Mesenchymal stem cell (in vitro differentiated cells and primary cell): ENCODE data around the gene C11orf97.

ENCODE experiments used
- DNase-seq: peaks from one replicate; pipeline ENCODE4 v3.0.0-alpha.2; 2013
- H2AFZ ChIP-seq: one replicate; pipeline ENCODE4 v1.6.1; 2013; ENCODE audit warnings: low read depth, mild to moderate bottlenecking, control low read depth, inconsistent platforms, low read length, moderate library complexity
- H2AK5ac ChIP-seq: 2 replicates; pipeline ENCODE4 v1.6.1; 2013; ENCODE audit warnings: low read length, moderate library complexity, mild to moderate bottlenecking, inconsistent platforms; ENCODE audit not compliant: severe bottlenecking
- H2BK120ac ChIP-seq: one replicate; pipeline ENCODE4 v1.6.1; 2013; ENCODE audit warnings: low read depth, mild to moderate bottlenecking, inconsistent platforms, low read length, moderate library complexity
- H2BK12ac ChIP-seq, 2 experiments: one replicate each; pipeline ENCODE4 v1.6.1; 2013; ENCODE audit warnings: inconsistent platforms in 2 of 2, low read length in 2 of 2, mild to moderate bottlenecking in 2 of 2, moderate library complexity in 2 of 2, control low read depth in 1 of 2
- H2BK15ac ChIP-seq: one replicate; pipeline ENCODE4 v1.6.1; 2013; ENCODE audit warnings: mild to moderate bottlenecking, low read depth, inconsistent platforms; ENCODE audit not compliant: poor library complexity, severe bottlenecking
- H2BK5ac ChIP-seq: 2 replicates; pipeline ENCODE4 v1.6.1; 2013; ENCODE audit warnings: low read depth, mild to moderate bottlenecking, low read length, control low read depth, inconsistent platforms; ENCODE audit not compliant: poor library complexity, severe bottlenecking
- H3K14ac ChIP-seq, 2 experiments: one replicate each; pipeline ENCODE4 v1.6.1; 2013; ENCODE audit warnings: inconsistent platforms in 2 of 2, low read length in 2 of 2, control low read depth in 1 of 2, mild to moderate bottlenecking in 1 of 2, moderate library complexity in 1 of 2
- H3K18ac ChIP-seq, 2 experiments: one replicate each; pipeline ENCODE4 v1.6.1; 2013; ENCODE audit warnings: inconsistent platforms in 2 of 2, low read length in 2 of 2, control low read depth in 1 of 2, low read depth in 1 of 2, mild to moderate bottlenecking in 1 of 2
- H3K23ac ChIP-seq, 2 experiments: one replicate each; pipeline ENCODE4 v1.6.1; 2013; ENCODE audit warnings: inconsistent platforms in 2 of 2, low read length in 2 of 2, mild to moderate bottlenecking in 2 of 2, moderate library complexity in 2 of 2, control low read depth in 1 of 2
- H3K27ac ChIP-seq: 2 replicates; pipeline ENCODE4 v1.5.1; 2013; ENCODE audit warnings: mild to moderate bottlenecking, moderate library complexity, low read length, control low read depth, inconsistent platforms; ENCODE audit not compliant: poor library complexity, severe bottlenecking
- H3K27me3 ChIP-seq, 2 experiments: 2 replicates each; pipeline versions ENCODE4 v1.6.1 to v1.7.0; 2013; ENCODE audit warnings: low read length in 2 of 2, mild to moderate bottlenecking in 2 of 2, moderate library complexity in 2 of 2, control low read depth in 1 of 2, inconsistent platforms in 1 of 2; ENCODE audit not compliant: control insufficient read depth in 1 of 2, insufficient read depth in 1 of 2
- H3K36me3 ChIP-seq, 2 experiments: 2 replicates each; pipeline versions ENCODE4 v1.6.1 to v1.7.0; 2013; ENCODE audit warnings: low read length in 2 of 2, control low read depth in 1 of 2, inconsistent platforms in 1 of 2, low read depth in 1 of 2, mild to moderate bottlenecking in 1 of 2; ENCODE audit not compliant: insufficient read depth in 2 of 2, control insufficient read depth in 1 of 2
- H3K4ac ChIP-seq, 2 experiments: one replicate each; pipeline ENCODE4 v1.6.1; 2013; ENCODE audit warnings: inconsistent platforms in 2 of 2, low read length in 2 of 2, mild to moderate bottlenecking in 2 of 2, moderate library complexity in 2 of 2, control low read depth in 1 of 2, low read depth in 1 of 2
- H3K4me1 ChIP-seq: 2 replicates; pipeline ENCODE4 v1.6.1; 2013; ENCODE audit warnings: low read depth, low read length, control low read depth; ENCODE audit not compliant: control insufficient read depth, insufficient read depth
- H3K4me2 ChIP-seq: 2 replicates; pipeline ENCODE4 v1.6.1; 2013; ENCODE audit warnings: low read length, mild to moderate bottlenecking, inconsistent platforms; ENCODE audit not compliant: poor library complexity, severe bottlenecking
- H3K4me3 ChIP-seq, 2 experiments: 2 replicates each; pipeline versions ENCODE4 v1.5.1 to v1.7.0; 2013; ENCODE audit warnings: low read length in 2 of 2, mild to moderate bottlenecking in 2 of 2, control low read depth in 1 of 2, low read depth in 1 of 2; ENCODE audit not compliant: insufficient read depth in 1 of 2
- H3K79me1 ChIP-seq: replicated peaks from 2 replicates; pipeline ENCODE4 v1.6.1; 2013; ENCODE audit warnings: mild to moderate bottlenecking, control low read depth, low read length, inconsistent platforms; ENCODE audit not compliant: poor library complexity, severe bottlenecking
- H3K9ac ChIP-seq: 2 replicates; pipeline ENCODE4 v1.7.0; 2013; ENCODE audit warnings: mild to moderate bottlenecking, low read length, moderate library complexity
- H3K9me3 ChIP-seq: 2 replicates; pipeline ENCODE4 v1.7.0; 2013; ENCODE audit warnings: mild to moderate bottlenecking, low read length; ENCODE audit not compliant: control insufficient read depth
- H4K8ac ChIP-seq: one replicate; pipeline ENCODE4 v1.6.1; 2013; ENCODE audit warnings: inconsistent platforms, mild to moderate bottlenecking, low read length, moderate library complexity
- H4K91ac ChIP-seq: one replicate; pipeline ENCODE4 v1.6.1; 2013; ENCODE audit warnings: mild to moderate bottlenecking, low read length, inconsistent platforms
- WGBS: methylation state at CpG from one replicate; pipeline ENCODE4 v1.1.7; 2013; ENCODE audit warnings: mixed read lengths; 5-methylcytosine and 5-hydroxymethylcytosine counted together

C11orf97 gene

DNA sequence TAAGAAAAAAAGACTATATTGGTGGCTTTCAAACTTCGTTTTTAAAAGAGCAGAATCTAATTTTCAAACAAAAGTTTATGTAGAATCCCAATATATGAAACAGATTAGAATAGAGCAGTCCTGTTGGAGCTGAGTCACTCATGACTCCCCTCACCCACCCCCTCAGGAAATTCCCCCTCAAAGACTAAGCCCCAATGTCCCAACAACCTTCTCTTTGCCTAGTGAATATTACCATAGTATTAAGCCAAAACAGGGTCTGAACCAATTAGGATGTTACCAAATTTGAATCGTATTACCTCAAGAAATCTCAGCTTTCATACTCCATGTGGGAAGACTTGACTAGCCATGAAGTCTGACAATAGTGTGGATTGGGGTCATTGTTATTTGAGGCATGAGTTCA lies 47.1 kb downstream of the C11orf97 start:
- WGBS, result 100% methylated on average over 1 of the region's 2 CpGs
- no peak overlapping the region for H4K8ac ChIP-seq
- H3K27ac ChIP-seq, result no peak overlapping the region
- no peak overlapping the region for H3K9ac ChIP-seq
- H3K4ac ChIP-seq, result no peak overlapping the region
- no peak overlapping the region for H3K14ac ChIP-seq
- H2BK12ac ChIP-seq, result no peak overlapping the region
- no peaks in the 10 kb centered on the region for H3K27me3 ChIP-seq
- no peak for DNase-seq
- H2BK5ac ChIP-seq, result no peak overlapping the region
- H3K79me1 ChIP-seq, result no peaks in the 10 kb centered on the region
- H3K4me2 ChIP-seq, result no peak overlapping the region
- H2BK15ac ChIP-seq, result no peak overlapping the region
- H3K23ac ChIP-seq, result no peak overlapping the region
- no peaks in the 10 kb centered on the region for H3K36me3 ChIP-seq
- H2AFZ ChIP-seq, result no peak overlapping the region
- H3K18ac ChIP-seq, result no peak overlapping the region
- H3K9me3 ChIP-seq, result no peaks in the 10 kb centered on the region
- H4K91ac ChIP-seq, result no peak overlapping the region
- H2AK5ac ChIP-seq, result no peak overlapping the region
- no peak overlapping the region for H3K4me3 ChIP-seq
- H3K4me1 ChIP-seq, result peaks cover 4% of the 10 kb centered on the region
- no peak overlapping the region for H2BK120ac ChIP-seq

DNA sequence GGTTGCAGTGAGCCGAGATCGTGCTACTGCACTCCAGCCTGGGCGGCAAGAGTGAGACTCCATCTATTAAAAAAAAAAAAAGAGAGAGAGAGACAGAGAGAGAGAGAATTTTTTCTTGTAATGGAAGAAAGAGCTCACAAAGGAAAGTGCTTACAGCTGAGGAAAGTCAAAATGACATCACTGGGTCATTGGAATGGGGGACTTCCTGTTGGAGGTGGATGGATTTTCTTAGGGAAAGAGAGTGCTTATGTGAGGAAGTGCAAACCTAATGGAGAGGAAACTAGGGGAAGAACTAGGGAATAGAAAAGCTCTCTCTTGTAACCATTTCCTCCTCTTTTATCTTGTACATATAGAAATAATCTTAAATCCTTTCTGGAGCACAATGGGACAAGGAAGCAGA lies 48.6 kb downstream of the C11orf97 start:
- H2AFZ ChIP-seq, result no peak overlapping the region
- H2BK5ac ChIP-seq, result no peak overlapping the region
- DNase-seq, result no peak
- no peaks in the 10 kb centered on the region for H3K79me1 ChIP-seq
- H3K36me3 ChIP-seq, result no peaks in the 10 kb centered on the region
- no peaks in the 10 kb centered on the region for H3K9me3 ChIP-seq
- H3K4me2 ChIP-seq, result no peak overlapping the region
- H3K4me3 ChIP-seq, result no peak overlapping the region
- no peak overlapping the region for H2BK12ac ChIP-seq
- no peak overlapping the region for H4K91ac ChIP-seq
- H3K9ac ChIP-seq, result no peak overlapping the region
- H2BK120ac ChIP-seq, result no peak overlapping the region
- no peak overlapping the region for H3K23ac ChIP-seq
- no peak overlapping the region for H2BK15ac ChIP-seq
- no peak overlapping the region for H3K18ac ChIP-seq
- H2AK5ac ChIP-seq, result no peak overlapping the region
- no peaks in the 10 kb centered on the region for H3K27me3 ChIP-seq
- H4K8ac ChIP-seq, result no peak overlapping the region
- no peak overlapping the region for H3K14ac ChIP-seq
- H3K4me1 ChIP-seq, result peaks cover 4% of the 10 kb centered on the region
- WGBS, result 100% methylated on average over 3 of the region's 3 CpGs
- H3K27ac ChIP-seq, result no peak overlapping the region
- H3K4ac ChIP-seq, result no peak overlapping the region

DNA sequence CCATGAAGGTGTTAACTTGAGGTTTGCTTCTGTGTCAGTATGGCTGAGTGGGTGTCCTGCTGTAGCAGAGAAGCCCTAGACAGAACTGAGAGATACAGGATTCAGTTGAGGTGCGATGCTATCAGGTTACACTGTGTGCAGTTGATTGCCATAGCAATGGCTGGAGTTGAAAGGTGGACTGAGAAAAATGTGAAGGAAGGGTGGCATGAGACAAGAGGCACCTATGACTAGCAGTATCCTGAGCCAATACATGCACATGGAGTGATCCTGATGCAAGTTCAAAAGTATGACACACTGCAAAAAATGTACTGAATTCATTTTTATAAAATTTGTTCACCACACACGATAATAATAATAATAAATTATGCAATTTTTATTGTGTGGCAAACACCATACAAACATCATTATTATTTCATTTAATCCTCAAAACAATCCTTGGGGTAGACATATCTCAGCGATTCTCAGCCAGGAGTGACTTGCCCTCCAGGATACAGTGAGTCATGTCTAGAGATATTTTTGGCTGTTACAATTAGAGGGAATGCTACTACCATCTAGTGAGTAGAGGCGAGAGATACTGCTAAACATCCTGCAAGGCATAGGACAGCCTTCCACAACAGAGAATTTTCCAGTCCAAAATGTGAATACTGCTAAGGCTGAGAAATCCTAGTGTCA lies 51.1 kb downstream of the C11orf97 start:
- Histone ChIP-seq H4K91ac (peak overlapping the region; percentile 22), H3K4ac (no peak overlapping the region), H2AK5ac (peak overlapping the region; percentile 23), H3K23ac (no peak overlapping the region), H2BK5ac (no peak overlapping the region), H3K14ac (no peak overlapping the region), H3K4me3 (no peak overlapping the region), H3K18ac (no peak overlapping the region), H3K27ac (no peak overlapping the region), H2BK120ac (no peak overlapping the region), H4K8ac (peak overlapping the region; percentile 40), H3K9ac (peak overlapping the region; percentile 48), H3K27me3 (no peaks in the 10 kb centered on the region), H3K79me1 (no peaks in the 10 kb centered on the region), H2AFZ (no peak overlapping the region), H3K9me3 (no peaks in the 10 kb centered on the region), H3K4me1 (peaks cover 5% of the 10 kb centered on the region), H2BK15ac (no peak overlapping the region), H3K36me3 (no peaks in the 10 kb centered on the region), H2BK12ac (no peak overlapping the region), H3K4me2 (no peak overlapping the region)
- 67% methylated on average over 2 of the region's 4 CpGs for WGBS
- peak; percentile 67 for DNase-seq

GRCh38 chr11:94563848-94564467 lies 51.7 kb downstream of the C11orf97 start:
- H2BK5ac ChIP-seq, result no peak overlapping the region
- H3K9me3 ChIP-seq, result no peaks in the 10 kb centered on the region
- no peak overlapping the region for H3K23ac ChIP-seq
- no peak overlapping the region for H4K91ac ChIP-seq
- H3K36me3 ChIP-seq, result no peaks in the 10 kb centered on the region
- H2AFZ ChIP-seq, result no peak overlapping the region
- no peak overlapping the region for H2BK15ac ChIP-seq
- no peak overlapping the region for H2AK5ac ChIP-seq
- WGBS, result 78% methylated on average over 7 of the region's 8 CpGs
- no peak overlapping the region for H3K4me2 ChIP-seq
- H3K4me3 ChIP-seq, result no peak overlapping the region
- no peaks in the 10 kb centered on the region for H3K27me3 ChIP-seq
- no peak overlapping the region for H2BK12ac ChIP-seq
- H3K4me1 ChIP-seq, result peaks cover 5% of the 10 kb centered on the region
- H4K8ac ChIP-seq, result no peak overlapping the region
- H3K27ac ChIP-seq, result no peak overlapping the region
- no peak overlapping the region for H3K14ac ChIP-seq
- no peak for DNase-seq
- no peak overlapping the region for H3K18ac ChIP-seq
- no peaks in the 10 kb centered on the region for H3K79me1 ChIP-seq
- H3K9ac ChIP-seq, result peak overlapping the region; percentile 48
- H3K4ac ChIP-seq, result no peak overlapping the region
- no peak overlapping the region for H2BK120ac ChIP-seq
